Activated CD4-positive, CD25-positive, alpha-beta regulatory T cell treated with anti-CD3 and anti-CD28 coated beads, Interleukin-2, amount 50 U/mL, for 24 hours (primary cell): ENCODE data around the gene KRT9.
"Not testable (repeated sequence)": the region's sequence is repeated elsewhere in the genome, so short reads cannot be mapped to it uniquely, and the experiment has no call there.

ENCODE experiments used
- ATAC-seq, 2 donors: fragments of 150-1000 bp; cut with Tn5 transposase; one replicate each; pipeline ENCODE4 v1.10.0; 2021; ENCODE audit warnings: mild to moderate bottlenecking in 1 of 2, moderate library complexity in 1 of 2

KRT9 gene

DNA sequence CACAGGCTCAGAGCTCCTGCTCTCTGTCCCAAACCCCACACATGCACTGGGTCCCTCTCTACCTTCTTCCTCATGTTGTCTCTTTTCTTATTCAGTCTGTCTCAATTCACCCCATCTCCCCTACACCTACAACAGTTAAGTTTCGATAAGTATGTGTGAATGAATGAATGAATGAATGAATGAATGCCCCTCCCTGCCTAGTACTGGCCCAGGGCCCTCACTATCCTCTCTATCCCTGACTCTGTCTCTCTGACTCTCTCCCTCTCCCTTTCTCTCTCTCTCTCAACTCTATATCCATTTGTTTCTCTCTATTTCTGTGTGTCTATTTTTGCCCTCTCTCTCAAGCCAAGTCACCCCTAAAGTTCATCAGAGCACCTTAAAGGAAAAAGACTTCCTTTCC is 6.7 kb upstream of the KRT9 start:
- no peak for ATAC-seq

DNA sequence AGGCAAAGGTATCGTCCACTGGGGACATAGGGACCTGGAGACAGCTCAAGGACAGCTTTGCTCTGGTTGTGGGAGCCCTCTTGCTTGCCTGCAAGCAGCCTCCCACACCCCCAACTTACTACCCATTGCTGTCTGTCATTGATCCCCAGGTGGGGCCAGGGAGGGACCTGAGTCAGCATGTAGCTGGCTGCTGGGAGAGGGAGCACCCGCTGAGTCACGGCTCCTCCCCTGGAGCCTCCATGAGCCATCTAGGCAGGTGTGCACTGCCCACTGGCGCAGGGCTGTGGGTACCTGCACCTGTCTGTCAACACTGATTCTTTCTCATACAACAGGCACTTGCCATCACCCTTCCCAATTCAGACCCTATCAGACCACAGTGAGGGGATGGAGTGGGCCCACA is 4.9 kb upstream of the KRT9 start:
- not testable (repeated sequence) for ATAC-seq

DNA sequence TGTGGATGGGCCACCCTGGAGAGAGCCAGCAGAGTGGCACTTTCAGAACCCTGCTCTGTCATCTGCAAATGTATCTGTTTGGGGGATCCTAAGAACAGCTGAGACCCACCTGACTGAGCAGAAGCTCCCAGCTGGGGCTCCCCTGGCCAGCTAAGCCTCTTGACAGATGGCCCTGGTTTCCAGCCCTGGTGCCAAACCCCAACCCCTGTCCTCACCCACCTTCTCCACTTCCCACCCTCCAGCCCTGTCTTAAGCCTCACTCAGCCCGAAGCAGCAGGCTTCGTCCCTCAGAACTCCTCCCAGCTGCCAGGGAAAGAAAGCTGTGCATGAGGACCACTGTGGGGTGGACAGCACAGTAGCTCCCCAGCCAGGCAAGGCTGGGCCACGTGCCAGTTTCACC is 3.5 kb upstream of the KRT9 start:
- no peak for ATAC-seq

GRCh38 chr17:41567317-41567716 is 4.5 kb downstream of the KRT9 start:
- ATAC-seq = no peak

DNA sequence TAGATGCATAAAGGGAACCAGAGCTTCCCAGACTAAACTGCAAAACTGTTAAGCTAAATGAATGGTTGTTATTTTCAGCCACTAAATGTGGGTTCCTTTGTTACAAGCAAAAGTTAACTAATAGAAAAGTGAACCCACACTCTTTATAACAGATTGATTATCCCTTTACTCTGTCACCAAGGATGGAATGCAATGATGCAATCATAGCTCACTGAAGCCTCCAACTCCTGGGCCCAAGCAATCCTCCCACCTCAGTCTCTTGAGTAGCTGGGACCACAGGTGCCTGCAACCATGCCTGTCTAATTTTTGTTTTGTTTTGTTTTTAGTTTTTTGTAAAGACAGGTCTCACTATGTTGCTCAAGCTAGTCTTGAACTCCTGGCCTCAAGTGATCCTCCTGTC is 6.5 kb downstream of the KRT9 start:
- ATAC-seq = no peak

DNA sequence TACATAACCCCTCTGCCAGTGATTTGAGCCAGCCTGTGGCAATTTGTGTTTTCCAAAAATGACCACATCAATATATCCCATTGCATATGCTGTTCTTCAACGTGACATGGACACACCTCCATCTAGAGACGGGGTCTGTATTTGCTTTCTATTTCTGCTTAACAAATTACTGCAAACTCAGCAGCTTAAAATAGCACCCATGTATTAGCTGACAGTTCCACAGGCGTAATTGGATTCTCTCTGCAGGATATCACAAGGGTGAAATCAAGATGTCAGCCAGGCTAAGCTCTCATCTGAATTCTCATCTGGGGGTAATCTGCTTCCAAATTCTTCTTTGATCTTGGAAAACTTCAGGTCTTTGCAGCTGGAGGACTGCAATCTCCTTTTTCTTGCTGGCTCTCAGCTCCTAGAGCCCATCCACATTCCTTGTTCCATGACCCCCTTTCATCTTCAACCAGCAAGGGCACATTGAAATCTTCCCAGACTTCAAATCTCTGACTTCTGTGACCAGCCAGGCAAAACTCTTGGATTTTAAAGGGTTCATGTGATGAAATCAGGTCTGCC is 8.2 kb downstream of the KRT9 start:
- ATAC-seq = no peak

- no peak for ATAC-seq
These were observed 10.3 kb downstream of the KRT9 start for GRCh38 chr17:41561554-41561953.

DNA sequence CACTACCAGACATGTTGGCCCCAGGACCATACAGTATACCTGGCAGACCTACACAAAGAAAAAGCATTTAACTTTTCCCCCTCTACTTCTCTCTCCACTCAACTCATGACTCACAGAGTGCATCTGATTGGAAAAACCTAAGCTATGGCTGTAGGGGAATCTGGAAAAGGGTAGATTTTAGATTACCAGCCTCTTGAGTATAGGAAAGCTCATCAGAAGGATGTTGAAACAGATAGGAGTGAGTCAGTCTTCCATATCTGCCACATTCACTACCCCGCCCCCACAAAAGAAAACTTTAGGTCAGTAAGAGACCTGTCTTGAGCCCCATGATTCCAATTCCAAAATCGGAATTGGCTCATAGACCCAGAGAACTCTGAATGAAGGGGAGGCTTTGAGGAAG is 12.3 kb downstream of the KRT9 start:
- ATAC-seq = no peak

DNA sequence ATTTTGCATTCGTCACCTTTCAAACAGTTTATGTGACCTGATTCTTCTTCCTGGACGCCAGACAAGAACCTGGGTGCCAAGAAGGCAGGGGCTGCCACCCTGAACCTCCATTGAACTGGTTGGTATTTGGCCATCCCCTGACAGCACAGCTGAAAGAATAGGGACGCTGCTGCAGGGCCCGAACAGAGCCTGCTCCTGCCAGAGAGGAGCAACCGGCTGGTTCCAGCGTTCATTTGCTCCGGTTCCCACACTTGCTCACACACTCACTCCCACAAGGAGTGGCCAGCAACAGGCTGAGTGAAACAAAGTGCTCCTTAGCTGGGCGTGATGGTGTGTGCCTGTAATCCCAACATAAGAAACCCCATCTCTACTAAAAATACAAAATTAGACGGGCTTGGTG is 14.9 kb downstream of the KRT9 start:
- ATAC-seq = no peak

GRCh38 chr17:41556306-41556705 is 15.6 kb downstream of the KRT9 start:
- no peak for ATAC-seq

- no peak for ATAC-seq
These were observed 16.6 kb downstream of the KRT9 start for GRCh38 chr17:41555105-41555887.

DNA sequence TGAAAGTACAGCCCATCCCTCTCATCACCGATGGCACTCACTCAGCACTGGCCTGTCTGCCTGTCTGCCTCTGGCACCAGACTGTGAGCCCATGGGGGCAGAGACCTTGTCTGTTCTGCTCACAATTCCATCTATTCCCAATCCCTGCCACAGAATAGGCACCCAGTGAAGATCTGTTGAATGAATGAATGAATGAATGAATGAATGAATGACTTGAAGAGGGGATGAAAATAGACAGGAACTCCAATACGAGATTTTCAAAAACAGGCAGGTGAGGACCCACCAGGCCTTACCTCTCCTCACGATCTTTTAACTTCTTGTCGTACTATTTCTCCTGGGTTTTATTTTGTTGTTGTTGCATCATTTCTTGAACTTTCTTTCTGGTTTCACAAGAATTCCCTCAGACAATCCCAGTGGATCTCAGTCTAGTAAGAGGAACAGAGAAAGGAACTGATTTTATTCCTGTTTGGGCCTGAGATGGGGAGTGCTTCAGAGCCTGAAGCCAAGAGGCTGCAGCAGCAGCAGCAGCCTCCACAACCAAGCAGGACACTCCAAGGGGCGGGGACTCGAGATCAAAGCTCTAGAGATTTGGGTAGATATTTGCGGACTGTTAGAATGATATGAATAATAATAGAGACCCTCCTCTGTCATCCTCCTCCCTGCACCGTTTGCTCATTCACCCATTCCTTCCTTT is 17.7 kb downstream of the KRT9 start:
- ATAC-seq = no peak

- ATAC-seq = no peak
These were observed 18.7 kb downstream of the KRT9 start for GRCh38 chr17:41553176-41553575.

DNA sequence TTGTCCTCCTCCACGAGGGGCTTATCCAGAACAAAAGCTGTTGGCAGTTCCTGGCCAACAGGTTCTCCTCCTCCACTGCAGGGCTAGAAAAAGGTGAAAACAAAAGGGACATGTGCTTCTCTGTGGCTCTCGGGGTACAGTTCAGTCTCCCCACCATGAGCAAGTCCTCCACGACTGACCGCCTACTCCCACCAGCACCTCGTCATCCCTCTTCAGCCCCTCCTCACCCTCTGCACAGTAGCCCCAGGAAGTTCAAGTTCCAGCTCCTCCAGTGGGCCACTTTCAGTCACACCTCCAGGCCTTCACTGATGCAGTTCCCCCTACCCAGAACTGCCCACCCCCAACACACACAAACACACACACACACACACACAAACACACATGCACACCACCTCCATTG is 19.4 kb downstream of the KRT9 start:
- ATAC-seq = no peak

DNA sequence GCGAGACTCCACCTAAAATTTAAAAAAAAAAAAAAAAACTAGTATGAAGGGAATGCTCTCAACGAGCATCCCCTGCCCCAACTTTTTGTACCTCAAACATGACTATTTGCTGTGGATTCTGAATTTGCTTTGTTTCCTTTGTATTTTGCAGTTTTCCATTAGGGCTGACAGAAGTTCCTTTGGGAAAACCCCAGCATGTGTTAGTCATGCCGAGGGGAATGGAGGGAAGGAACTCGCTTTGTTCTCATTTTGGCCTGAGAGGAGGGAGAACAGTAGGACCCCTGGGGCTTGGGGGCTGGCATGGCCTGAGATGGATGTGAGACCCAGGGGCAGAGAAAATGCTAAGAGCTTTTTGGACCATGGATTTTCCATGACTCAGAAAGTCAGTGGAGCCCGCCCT is 20.5 kb downstream of the KRT9 start:
- no peak for ATAC-seq

DNA sequence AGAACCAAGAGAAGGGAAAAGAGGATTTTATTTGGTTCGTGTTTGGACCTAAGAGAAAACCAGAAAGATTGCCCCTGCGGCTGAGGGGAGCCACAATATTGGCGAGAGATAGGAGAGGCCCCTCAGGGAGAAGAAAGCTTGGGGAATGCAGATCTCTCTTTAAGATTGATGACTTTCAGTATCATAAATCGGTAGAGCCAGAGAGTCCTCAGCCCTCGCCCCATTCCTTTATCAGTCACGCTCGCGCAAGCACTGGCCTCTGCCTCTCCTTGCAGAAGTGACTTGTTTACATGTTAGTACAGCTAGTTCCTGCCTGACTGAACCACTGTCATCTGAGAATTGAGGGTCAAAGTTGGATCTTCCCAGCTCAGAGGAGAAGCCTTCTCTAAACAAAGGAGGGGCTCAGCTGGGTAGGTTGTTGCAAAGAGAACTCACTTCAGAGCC is 22.2 kb downstream of the KRT9 start:
- no peak for ATAC-seq

DNA sequence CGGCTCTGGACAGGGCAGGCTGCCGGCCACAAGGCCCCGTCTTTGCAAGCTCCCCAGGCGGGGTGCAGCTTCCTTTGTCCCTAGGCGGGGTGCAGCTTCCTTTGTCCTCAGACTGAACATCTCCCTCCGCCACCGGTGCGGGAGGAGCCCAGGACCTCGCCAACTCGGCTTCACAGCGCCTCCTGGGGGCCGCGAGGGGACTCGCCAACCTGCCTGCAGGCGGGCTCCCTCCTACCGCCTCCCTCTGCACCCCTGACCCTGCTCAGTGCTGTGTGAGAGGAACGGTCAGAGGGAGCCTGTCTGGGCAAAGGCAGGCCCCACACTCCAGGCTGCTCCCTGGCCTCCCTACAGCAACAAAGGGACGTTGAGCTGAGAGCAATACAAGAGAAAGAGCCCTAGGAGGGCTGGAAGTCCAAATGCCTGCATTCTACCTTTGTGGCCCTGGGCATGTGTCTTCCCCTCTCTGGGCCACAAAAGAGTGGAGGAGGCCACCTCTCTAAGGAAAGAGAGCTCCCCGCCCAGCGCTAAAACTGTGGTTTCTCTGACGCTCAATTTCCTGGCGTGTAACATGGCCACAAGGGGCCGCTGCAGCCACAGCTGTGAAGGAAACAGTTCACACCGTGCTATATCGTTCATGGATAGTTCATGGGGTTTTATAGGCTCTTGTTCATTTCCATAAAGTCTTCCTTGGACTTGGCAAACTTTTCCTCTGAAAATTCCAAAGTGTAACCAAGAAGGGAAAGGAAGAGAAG is 22.8 kb downstream of the KRT9 start:
- peak; percentile 71 to 72 for ATAC-seq

DNA sequence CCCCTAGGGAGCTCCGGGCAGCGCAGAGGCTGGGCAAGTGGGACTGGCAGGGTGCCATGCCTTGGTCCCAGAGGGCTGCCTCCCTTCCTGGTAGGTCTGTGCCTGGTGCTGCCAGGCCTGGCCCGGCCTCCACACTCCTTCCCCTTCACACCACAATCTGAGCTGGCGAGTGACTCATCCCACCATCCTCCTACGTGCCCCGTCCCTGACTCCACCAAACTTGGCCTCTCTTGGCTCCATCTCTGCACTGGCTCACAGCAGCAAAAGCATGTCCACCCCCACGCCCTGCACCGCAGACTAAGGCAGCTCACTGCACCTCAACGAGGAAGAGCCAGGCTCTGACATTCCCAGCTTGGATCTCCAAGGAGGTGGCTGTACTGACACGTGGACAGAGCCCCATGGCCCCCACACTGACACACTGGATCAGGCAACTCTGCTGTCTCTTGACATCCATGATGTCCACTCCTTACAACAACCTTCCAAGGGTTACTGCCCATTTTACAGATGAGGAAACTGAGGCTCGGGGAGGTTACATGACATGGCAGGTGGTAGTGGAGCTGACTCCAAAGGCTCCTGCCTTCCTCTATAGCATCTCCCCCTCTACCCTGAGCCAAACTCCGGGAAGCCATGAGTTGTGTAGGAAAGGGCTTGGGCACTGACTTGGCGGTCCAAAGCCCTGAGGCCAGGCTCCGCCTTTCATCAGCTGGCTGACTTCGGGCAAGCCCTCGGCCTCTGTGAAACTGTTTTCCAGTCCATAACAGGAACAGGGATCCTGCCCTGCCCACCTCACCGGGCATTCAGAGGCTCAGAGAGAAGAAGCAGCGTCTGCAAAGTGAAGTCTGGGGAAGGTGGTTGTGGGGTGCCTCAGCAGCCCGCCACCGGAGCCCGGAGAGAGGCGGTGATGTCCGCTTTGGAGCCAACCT is 23.7 kb downstream of the KRT9 start:
- peak; percentile 89 to 93 for ATAC-seq

DNA sequence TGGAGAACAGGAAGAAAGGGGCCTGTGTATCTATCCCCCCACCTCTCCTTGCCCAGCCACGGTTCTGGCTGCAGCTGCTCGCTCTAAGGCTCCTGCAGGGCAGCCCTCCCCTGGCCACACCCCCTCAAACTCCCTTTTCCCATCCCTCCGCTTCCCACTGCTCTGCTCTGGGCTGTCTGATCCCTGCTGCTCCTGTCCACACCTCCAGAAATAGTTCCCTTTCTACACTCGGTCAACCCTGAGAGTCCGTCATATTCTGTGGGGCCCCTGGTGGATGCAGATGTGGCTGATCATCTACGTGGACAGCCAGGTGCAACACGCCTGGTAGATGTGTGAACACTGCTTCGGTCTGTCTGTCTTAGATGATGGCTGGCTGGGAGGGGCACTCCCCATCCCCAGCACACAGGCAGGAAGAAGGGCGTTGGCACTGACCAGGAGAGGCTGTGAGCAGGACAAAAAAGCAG is 24.4 kb downstream of the KRT9 start:
- ATAC-seq = no peak

DNA sequence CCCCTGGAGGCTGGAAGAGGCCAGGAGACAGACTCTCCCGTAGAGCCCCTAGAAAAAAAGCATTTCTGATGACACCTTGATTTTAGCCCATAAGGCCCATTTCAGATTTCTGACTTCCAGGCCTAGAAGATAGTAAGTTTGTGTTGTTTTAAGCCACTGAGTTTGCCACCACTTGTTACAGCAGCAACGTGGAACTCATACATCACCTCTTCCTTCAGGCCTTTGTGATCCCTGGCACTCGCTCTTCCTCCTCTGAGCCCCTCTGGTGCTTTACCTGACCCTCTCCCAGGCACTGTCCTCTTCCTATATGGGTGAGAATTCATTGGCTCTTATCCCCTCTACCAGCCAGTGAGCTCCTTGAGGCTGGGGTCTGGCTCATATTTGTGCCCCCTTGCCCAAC is 25.0 kb downstream of the KRT9 start:
- ATAC-seq = no peak

- no peak for ATAC-seq
These were observed 25.9 kb downstream of the KRT9 start for GRCh38 chr17:41545829-41546410.

- no peak for ATAC-seq
These were observed 26.9 kb downstream of the KRT9 start for GRCh38 chr17:41544935-41545334.
